ENCODE measurements around the gene ATP5MC3.

GRCh38 chr2:175207741-175208438, 26.4 kb upstream of the ATP5MC3 start:
- TF ChIP-seq, protein P1, sequence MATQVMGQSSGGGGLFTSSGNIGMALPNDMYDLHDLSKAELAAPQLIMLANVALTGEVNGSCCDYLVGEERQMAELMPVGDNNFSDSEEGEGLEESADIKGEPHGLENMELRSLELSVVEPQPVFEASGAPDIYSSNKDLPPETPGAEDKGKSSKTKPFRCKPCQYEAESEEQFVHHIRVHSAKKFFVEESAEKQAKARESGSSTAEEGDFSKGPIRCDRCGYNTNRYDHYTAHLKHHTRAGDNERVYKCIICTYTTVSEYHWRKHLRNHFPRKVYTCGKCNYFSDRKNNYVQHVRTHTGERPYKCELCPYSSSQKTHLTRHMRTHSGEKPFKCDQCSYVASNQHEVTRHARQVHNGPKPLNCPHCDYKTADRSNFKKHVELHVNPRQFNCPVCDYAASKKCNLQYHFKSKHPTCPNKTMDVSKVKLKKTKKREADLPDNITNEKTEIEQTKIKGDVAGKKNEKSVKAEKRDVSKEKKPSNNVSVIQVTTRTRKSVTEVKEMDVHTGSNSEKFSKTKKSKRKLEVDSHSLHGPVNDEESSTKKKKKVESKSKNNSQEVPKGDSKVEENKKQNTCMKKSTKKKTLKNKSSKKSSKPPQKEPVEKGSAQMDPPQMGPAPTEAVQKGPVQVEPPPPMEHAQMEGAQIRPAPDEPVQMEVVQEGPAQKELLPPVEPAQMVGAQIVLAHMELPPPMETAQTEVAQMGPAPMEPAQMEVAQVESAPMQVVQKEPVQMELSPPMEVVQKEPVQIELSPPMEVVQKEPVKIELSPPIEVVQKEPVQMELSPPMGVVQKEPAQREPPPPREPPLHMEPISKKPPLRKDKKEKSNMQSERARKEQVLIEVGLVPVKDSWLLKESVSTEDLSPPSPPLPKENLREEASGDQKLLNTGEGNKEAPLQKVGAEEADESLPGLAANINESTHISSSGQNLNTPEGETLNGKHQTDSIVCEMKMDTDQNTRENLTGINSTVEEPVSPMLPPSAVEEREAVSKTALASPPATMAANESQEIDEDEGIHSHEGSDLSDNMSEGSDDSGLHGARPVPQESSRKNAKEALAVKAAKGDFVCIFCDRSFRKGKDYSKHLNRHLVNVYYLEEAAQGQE (IDR thresholded peaks at IDR 0.05; ENCODE audit: low read depth): no peak
- TF ChIP-seq TAF1 (IDR thresholded peaks at IDR 0.05; ENCODE audit: low read depth) (no peak), RAD21 (IDR thresholded peaks at IDR 0.05; ENCODE audit: low read depth) (no peak), CEBPB (IDR thresholded peaks at IDR 0.05) (no peak), CREB1 (IDR thresholded peaks at IDR 0.05; ENCODE audit: low read depth) (no peak), NFIC (IDR thresholded peaks at IDR 0.05) (no peak), YY1 (IDR thresholded peaks at IDR 0.05; ENCODE audit: low read depth) (no peak), EGR1 (IDR thresholded peaks at IDR 0.05) (no peak), USF1 (IDR thresholded peaks at IDR 0.05) (no peak), EP300 (IDR thresholded peaks at IDR 0.05; ENCODE audit: borderline replicate concordance) (no peak), ZBTB7A (IDR thresholded peaks at IDR 0.05; ENCODE audit: low read depth) (no peak)
- TF ChIP-seq, protein P2, sequence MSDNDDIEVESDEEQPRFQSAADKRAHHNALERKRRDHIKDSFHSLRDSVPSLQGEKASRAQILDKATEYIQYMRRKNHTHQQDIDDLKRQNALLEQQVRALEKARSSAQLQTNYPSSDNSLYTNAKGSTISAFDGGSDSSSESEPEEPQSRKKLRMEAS (IDR thresholded peaks at IDR 0.05): no peak
